Measurements from ENCODE around the gene AQP3. TPM values are rescaled to one million over a fixed set of nuclear protein-coding genes. Genes with fewer than 3 reads are reported as not detected.

AQP3 gene
- total RNA-seq, 4 donors from 2014 or later = 4.2 to 12.7 (median 6.8) TPM

DNA sequence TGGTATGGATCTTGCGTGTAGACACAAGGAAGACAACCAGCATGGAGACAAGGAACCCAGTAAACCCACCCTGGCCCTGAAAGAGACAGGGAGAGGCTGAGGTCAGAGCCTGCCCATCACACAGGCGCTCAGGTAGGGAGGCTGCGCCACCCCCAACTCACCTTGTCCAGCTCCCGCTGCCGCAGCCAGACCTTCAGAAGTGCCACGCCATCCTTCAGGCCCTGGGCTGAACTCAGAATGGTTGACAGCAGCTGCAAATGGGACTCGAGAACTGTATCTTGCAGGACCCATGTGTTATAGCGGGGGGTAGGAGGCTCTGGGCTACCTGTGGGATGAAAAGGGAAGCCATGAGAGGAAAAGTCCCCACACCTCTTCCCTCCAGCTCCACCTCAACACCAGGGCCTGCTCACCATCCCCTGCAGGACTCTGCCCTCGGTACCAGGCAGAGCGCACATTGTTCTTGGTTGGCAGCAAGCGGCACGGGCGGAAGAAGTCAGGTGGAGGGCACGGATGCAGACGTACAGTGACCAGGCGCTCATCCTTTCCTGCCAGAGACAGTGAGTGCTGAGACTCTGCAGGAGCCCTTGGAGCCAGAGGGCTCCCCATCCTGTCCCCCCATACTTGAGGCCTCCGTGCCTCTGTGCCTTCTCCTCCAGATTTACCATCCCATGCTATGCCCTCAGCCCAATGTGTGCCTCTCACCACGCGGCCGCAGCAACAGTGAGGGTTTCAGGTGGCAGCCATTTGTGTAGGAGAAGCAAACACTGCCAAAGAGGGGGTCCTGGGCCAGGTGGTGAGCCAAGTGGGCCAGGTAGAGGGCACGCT lies 21.6 kb upstream of the AQP3 start:
- WGBS = 96% methylated on average over 14 of the region's 21 CpGs
- no peak for TF ChIP-seq POLR2AphosphoS5 (IDR thresholded peaks at IDR 0.05)
- TF ChIP-seq, protein P1, sequence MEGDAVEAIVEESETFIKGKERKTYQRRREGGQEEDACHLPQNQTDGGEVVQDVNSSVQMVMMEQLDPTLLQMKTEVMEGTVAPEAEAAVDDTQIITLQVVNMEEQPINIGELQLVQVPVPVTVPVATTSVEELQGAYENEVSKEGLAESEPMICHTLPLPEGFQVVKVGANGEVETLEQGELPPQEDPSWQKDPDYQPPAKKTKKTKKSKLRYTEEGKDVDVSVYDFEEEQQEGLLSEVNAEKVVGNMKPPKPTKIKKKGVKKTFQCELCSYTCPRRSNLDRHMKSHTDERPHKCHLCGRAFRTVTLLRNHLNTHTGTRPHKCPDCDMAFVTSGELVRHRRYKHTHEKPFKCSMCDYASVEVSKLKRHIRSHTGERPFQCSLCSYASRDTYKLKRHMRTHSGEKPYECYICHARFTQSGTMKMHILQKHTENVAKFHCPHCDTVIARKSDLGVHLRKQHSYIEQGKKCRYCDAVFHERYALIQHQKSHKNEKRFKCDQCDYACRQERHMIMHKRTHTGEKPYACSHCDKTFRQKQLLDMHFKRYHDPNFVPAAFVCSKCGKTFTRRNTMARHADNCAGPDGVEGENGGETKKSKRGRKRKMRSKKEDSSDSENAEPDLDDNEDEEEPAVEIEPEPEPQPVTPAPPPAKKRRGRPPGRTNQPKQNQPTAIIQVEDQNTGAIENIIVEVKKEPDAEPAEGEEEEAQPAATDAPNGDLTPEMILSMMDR (IDR thresholded peaks at IDR 0.05) = no peak
- TF ChIP-seq EP300 (IDR thresholded peaks at IDR 0.05) = no peak
- TF ChIP-seq POLR2A (IDR thresholded peaks at IDR 0.05; ENCODE audit: low read depth) = no peak
- Histone ChIP-seq H3K27me3 (no peaks in the 10 kb centered on the region), H3K27ac (replicated peaks in 1 of 4) (no peak overlapping the region), H3K36me3 (peaks cover 75 to 85% (median 80%) of the 10 kb centered on the region in 4 donors), H3K9me3 (no peaks in the 10 kb centered on the region), H3K4me3 (no peak overlapping the region), H3K4me1 (peaks cover 12 to 24% (median 16%) of the 10 kb centered on the region in 4 donors)
- intact Hi-C loops (cut with DNase I) = loop anchor here (5.0 kb wide), 1 partner anchor 62 kb away; no protein-coding TSS in a partner anchor
- no peak for DNase-seq (ENCODE audit: extremely low spot score)

- Histone ChIP-seq H3K27me3 (no peaks in the 10 kb centered on the region), H3K4me3 (no peak overlapping the region), H3K36me3 (peaks cover 82 to 93% (median 87%) of the 10 kb centered on the region in 4 donors), H3K9me3 (no peaks in the 10 kb centered on the region), H3K4me1 (peaks cover 12 to 22% (median 15%) of the 10 kb centered on the region in 4 donors), H3K27ac (replicated peaks in 1 of 4) (no peak overlapping the region)
- 86% methylated on average over 4 of the region's 4 CpGs for WGBS
- intact Hi-C loops (cut with DNase I) = loop anchor here (5.0 kb wide), 1 partner anchor 61 kb away; no protein-coding TSS in a partner anchor
- DNase-seq (ENCODE audit: extremely low spot score) = no peak
- no peak for TF ChIP-seq EP300 (IDR thresholded peaks at IDR 0.05)
- TF ChIP-seq, protein P1 (IDR thresholded peaks at IDR 0.05) = no peak
- TF ChIP-seq POLR2AphosphoS5 (IDR thresholded peaks at IDR 0.05) = no peak
- TF ChIP-seq POLR2A (IDR thresholded peaks at IDR 0.05; ENCODE audit: low read depth) = no peak
Measured at GRCh38 chr9:33468215-33468730, 20.9 kb upstream of the AQP3 start.

GRCh38 chr9:33467526-33467925 lies 20.1 kb upstream of the AQP3 start:
- H3K9me3 ChIP-seq = no peaks in the 10 kb centered on the region
- DNase-seq (ENCODE audit: extremely low spot score) = no peak
- intact Hi-C loops (cut with DNase I) = loop anchor here (5.0 kb wide), 1 partner anchor 60 kb away; no protein-coding TSS in a partner anchor
- peaks cover 90 to 100% (median 95%) of the 10 kb centered on the region in 4 donors for H3K36me3 ChIP-seq
- no peak overlapping the region for H3K27ac ChIP-seq (replicated peaks in 1 of 4)
- no CpG with 5 or more reads among the region's 7 CpGs for WGBS
- peaks cover 5 to 14% (median 8%) of the 10 kb centered on the region in 4 donors for H3K4me1 ChIP-seq
- TF ChIP-seq POLR2AphosphoS5 (IDR thresholded peaks at IDR 0.05) = no peak
- no peak for TF ChIP-seq POLR2A (IDR thresholded peaks at IDR 0.05; ENCODE audit: low read depth)
- TF ChIP-seq EP300 (IDR thresholded peaks at IDR 0.05) = no peak
- TF ChIP-seq, protein P1 (IDR thresholded peaks at IDR 0.05) = no peak
- no peaks in the 10 kb centered on the region for H3K27me3 ChIP-seq
- H3K4me3 ChIP-seq = no peak overlapping the region

GRCh38 chr9:33466565-33467495 lies 19.4 kb upstream of the AQP3 start:
- Histone ChIP-seq H3K27ac (replicated peaks in 1 of 4) (no peak overlapping the region), H3K36me3 (peaks cover 96 to 100% (median 99%) of the 10 kb centered on the region in 4 donors), H3K4me1 (peaks cover 0 to 7% (median under 1%) of the 10 kb centered on the region in 4 donors), H3K27me3 (no peaks in the 10 kb centered on the region), H3K9me3 (no peaks in the 10 kb centered on the region), H3K4me3 (no peak overlapping the region)
- no peak for DNase-seq (ENCODE audit: extremely low spot score)
- intact Hi-C loops (cut with DNase I) = loop anchor here (1.0 to 5.0 kb wide), 2 partner anchors 60 to 92 kb away; no protein-coding TSS in a partner anchor
- 81% methylated on average over 20 of the region's 24 CpGs for WGBS
- TF ChIP-seq POLR2A (IDR thresholded peaks at IDR 0.05; ENCODE audit: low read depth) = no peak
- TF ChIP-seq, protein P1 (IDR thresholded peaks at IDR 0.05) = peak in 2 of 3 experiments; percentile 86 to 87

All from esophagus muscularis mucosa (tissue), 4 donors.